ENCODE data around the gene ACSL1. TPM values are rescaled to one million over a fixed set of nuclear protein-coding genes. Genes with fewer than 3 reads are reported as not detected.

ACSL1 gene
- total RNA-seq, 1 donor from 2014 or later = 321 TPM

- H3K36me3 ChIP-seq = no peaks in the 10 kb centered on the region
- DNase-seq (no peak), ATAC-seq (peak in 1 of 2 donors; percentile 5)
- intact Hi-C loops (cut with DNase I) = no loop called here
- no peak overlapping the region for H3K4me3 ChIP-seq
- no peaks in the 10 kb centered on the region for H3K27me3 ChIP-seq (ENCODE audit: low read depth)
- no peaks in the 10 kb centered on the region for H3K9me3 ChIP-seq
- no peak overlapping the region for H3K27ac ChIP-seq
- H3K4me1 ChIP-seq = peaks cover 4% of the 10 kb centered on the region
- TF ChIP-seq CTCF (IDR thresholded peaks at IDR 0.05) = no peak
Measured at GRCh38 chr4:184853436-184853835, 27.7 kb upstream of the ACSL1 start.

DNA sequence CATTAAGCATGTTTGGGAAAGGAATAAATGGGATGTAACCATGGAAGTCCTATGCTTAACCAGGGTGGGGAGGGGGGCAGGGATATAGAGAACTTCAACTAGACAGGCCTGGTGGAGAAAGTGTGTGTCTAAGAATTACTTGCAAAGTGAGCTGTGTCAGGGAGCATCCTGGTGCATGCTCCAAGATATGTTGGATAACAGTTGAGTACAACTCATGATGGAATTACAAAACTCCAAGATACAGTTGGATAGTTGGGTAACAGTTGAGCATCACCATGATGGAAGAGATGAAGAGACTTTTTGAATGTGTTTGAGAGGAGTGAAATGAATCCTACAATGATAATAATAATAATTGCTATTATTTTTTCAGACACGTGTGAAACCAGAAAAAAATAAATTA is 26.1 kb upstream of the ACSL1 start:
- Histone ChIP-seq H3K4me1 (peaks cover 4% of the 10 kb centered on the region), H3K27ac (no peak overlapping the region), H3K27me3 (ENCODE audit: low read depth) (peaks cover 3% of the 10 kb centered on the region), H3K36me3 (no peaks in the 10 kb centered on the region), H3K9me3 (no peaks in the 10 kb centered on the region), H3K4me3 (no peak overlapping the region)
- TF ChIP-seq CTCF (IDR thresholded peaks at IDR 0.05) = no peak
- DNase-seq = no peak
- intact Hi-C loops (cut with DNase I) = no loop called here
- no peak for ATAC-seq

GRCh38 chr4:184851200-184851541 is 25.4 kb upstream of the ACSL1 start:
- no peak overlapping the region for H3K4me3 ChIP-seq
- no peak for DNase-seq
- ATAC-seq = peak; percentile 48 to 57
- peak overlapping the region; percentile 47 for H3K27ac ChIP-seq
- H3K9me3 ChIP-seq = no peaks in the 10 kb centered on the region
- H3K36me3 ChIP-seq = no peaks in the 10 kb centered on the region
- peaks cover 3% of the 10 kb centered on the region for H3K27me3 ChIP-seq (ENCODE audit: low read depth)
- TF ChIP-seq CTCF (IDR thresholded peaks at IDR 0.05) = no peak
- intact Hi-C loops (cut with DNase I) = no loop called here
- peaks cover 4% of the 10 kb centered on the region for H3K4me1 ChIP-seq

DNA sequence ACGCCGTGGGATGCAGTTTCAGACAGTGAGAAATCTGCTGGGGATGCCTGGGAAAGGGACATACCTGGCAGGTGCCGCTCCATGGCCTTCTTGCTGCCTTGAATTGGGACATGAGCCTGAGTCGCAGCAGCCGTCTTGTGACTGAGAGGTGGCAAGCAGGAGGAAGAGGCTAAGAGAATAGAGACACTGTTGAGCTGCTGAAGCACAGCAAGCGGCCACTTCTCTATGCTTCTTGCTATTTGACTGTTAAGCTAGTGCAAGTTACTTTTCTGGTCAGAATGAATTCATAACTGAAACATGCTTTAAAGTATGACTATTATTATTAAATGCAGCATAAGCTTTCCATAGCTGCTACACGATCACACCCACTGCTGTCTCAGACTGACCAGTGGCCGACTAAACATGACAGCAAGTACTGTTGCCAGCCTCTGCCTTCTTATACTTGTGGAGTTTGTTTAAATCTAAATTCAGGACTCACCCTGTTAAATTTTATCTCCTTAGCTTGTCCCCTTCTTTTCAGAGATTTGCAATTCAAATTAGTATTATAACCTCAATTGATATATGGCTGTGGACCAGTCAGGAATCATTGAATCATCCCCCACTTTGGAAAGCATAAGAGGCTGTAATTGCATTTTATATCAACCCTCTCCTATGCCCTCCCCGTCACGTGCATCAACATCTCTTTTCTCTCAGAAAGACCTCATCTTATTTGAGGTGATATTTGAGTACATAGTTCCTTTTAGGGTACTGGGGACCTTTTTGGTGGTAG is 24.8 kb upstream of the ACSL1 start:
- intact Hi-C loops (cut with DNase I) = no loop called here
- no peak for ATAC-seq

GRCh38 chr4:184850018-184850417 is 24.2 kb upstream of the ACSL1 start:
- Histone ChIP-seq H3K4me3 (no peak overlapping the region), H3K9me3 (no peaks in the 10 kb centered on the region), H3K36me3 (no peaks in the 10 kb centered on the region), H3K4me1 (peaks cover 2% of the 10 kb centered on the region), H3K27ac (peak overlapping the region; percentile 47), H3K27me3 (ENCODE audit: low read depth) (peaks cover 3% of the 10 kb centered on the region)
- ATAC-seq = no peak
- intact Hi-C loops (cut with DNase I) = no loop called here
- no peak for DNase-seq
- TF ChIP-seq CTCF (IDR thresholded peaks at IDR 0.05) = no peak

More for the DNA sequence above, 24.8 kb upstream of the ACSL1 start:
- Histone ChIP-seq H3K4me3 (no peak overlapping the region), H3K27ac (peak overlapping the region; percentile 47), H3K4me1 (peaks cover 4% of the 10 kb centered on the region), H3K27me3 (ENCODE audit: low read depth) (peaks cover 3% of the 10 kb centered on the region), H3K9me3 (no peaks in the 10 kb centered on the region), H3K36me3 (no peaks in the 10 kb centered on the region)
- TF ChIP-seq CTCF (IDR thresholded peaks at IDR 0.05) = no peak
- no peak for DNase-seq
